GM21447 (cell line): Measurements from ENCODE around the gene HIVEP1.
A peak's percentile ranks its signal among the peaks of the same experiment; 100 is the strongest.

Experiments used
- ATAC-seq: cut with Tn5 transposase; IDR thresholded peaks from one replicate; pipeline ENCODE4 v1.9.1; 2021; ENCODE audit not compliant: unreplicated experiment

HIVEP1 gene

GRCh38 chr6:12115001-12115400 lies 102.9 kb downstream of the HIVEP1 start:
- ATAC-seq: no peak

GRCh38 chr6:12115492-12115891 lies 103.4 kb downstream of the HIVEP1 start:
- ATAC-seq: no peak

- peak; percentile 34 for ATAC-seq
Measured at GRCh38 chr6:12116264-12116800, 104.2 kb downstream of the HIVEP1 start.

GRCh38 chr6:12116978-12117377 lies 104.9 kb downstream of the HIVEP1 start:
- no peak for ATAC-seq

- ATAC-seq: no peak
Measured at GRCh38 chr6:12118607-12119006, 106.5 kb downstream of the HIVEP1 start.

- ATAC-seq: peak; percentile 68
Measured at GRCh38 chr6:12119085-12119588, 107.0 kb downstream of the HIVEP1 start.

- ATAC-seq: no peak
Measured at GRCh38 chr6:12125396-12125795, 113.3 kb downstream of the HIVEP1 start.

- ATAC-seq: no peak
Measured at GRCh38 chr6:12126051-12126450, 113.9 kb downstream of the HIVEP1 start.

- ATAC-seq: no peak
Measured at GRCh38 chr6:12129523-12129922, 117.4 kb downstream of the HIVEP1 start.

GRCh38 chr6:12132351-12133222 lies 120.5 kb downstream of the HIVEP1 start:
- ATAC-seq: no peak

- no peak for ATAC-seq
Measured at GRCh38 chr6:12134581-12134980, 122.5 kb downstream of the HIVEP1 start.

GRCh38 chr6:12134991-12135390 lies 122.9 kb downstream of the HIVEP1 start:
- ATAC-seq: no peak

GRCh38 chr6:12136905-12137304 lies 124.8 kb downstream of the HIVEP1 start:
- no peak for ATAC-seq

GRCh38 chr6:12137480-12137879 lies 125.4 kb downstream of the HIVEP1 start:
- ATAC-seq: no peak

GRCh38 chr6:12138381-12138780 lies 126.3 kb downstream of the HIVEP1 start:
- no peak for ATAC-seq

GRCh38 chr6:12138936-12139335 lies 126.8 kb downstream of the HIVEP1 start:
- no peak for ATAC-seq

GRCh38 chr6:12147557-12148316 lies 135.6 kb downstream of the HIVEP1 start:
- ATAC-seq: no peak

- no peak for ATAC-seq
Measured at GRCh38 chr6:12148317-12148801, 136.2 kb downstream of the HIVEP1 start.

GRCh38 chr6:12148841-12149240 lies 136.7 kb downstream of the HIVEP1 start:
- ATAC-seq: no peak

- no peak for ATAC-seq
Measured at GRCh38 chr6:12149944-12150510, 137.9 kb downstream of the HIVEP1 start.

- no peak for ATAC-seq
Measured at GRCh38 chr6:12150812-12151432, 138.8 kb downstream of the HIVEP1 start.
